ENCODE measurements around the gene TLE3. TPM values are rescaled to one million over a fixed set of nuclear protein-coding genes. Genes with fewer than 3 reads are reported as not detected.

TLE3 gene
- total and polyA plus RNA-seq, 2 donors (not counting 1 experiment from before 2014, with no cell fraction given) = 14.6 to 16.5 TPM

- H3K27me3 ChIP-seq (ENCODE audit: control insufficient read depth, insufficient read depth, low read length) = no peaks in the 10 kb centered on the region
- no peak overlapping the region for H3K27ac ChIP-seq (ENCODE audit: insufficient read depth, low read length)
- H3K4me1 ChIP-seq (ENCODE audit: control insufficient read depth, extremely low read depth, insufficient read depth, low read length) = no peaks in the 10 kb centered on the region
- H3K4me3 ChIP-seq (replicated peaks in 1 of 4; ENCODE audit: control extremely low read depth in 1 of 4, insufficient read depth in 1 of 4, low read depth in 3 of 4, low read length in 4 of 4) = no peak overlapping the region
- H3K9ac ChIP-seq (ENCODE audit: insufficient read depth, low read length) = no peak overlapping the region
- TF ChIP-seq CTCF (conservative IDR thresholded peaks at IDR 0.05 in 1 of 2, IDR thresholded peaks at IDR 0.05 in 1 of 2; ENCODE audit: low read depth in 1 of 2, low read length in 2 of 2) (no peak), EZH2 (IDR thresholded peaks at IDR 0.05; ENCODE audit: low read length, missing control alignments) (no peak)
- no peaks in the 10 kb centered on the region for H3K79me2 ChIP-seq (ENCODE audit: control insufficient read depth, insufficient read depth, low read length)
- H3K9me3 ChIP-seq (ENCODE audit: control insufficient read depth, insufficient read depth, low read depth, low read length) = no peaks in the 10 kb centered on the region
- H3K4me2 ChIP-seq (ENCODE audit: extremely low read depth, insufficient read depth, low read length) = no peak overlapping the region
- no peak for DNase-seq (ENCODE audit: low read depth in 2 of 2)
- H2AFZ ChIP-seq (ENCODE audit: low read length) = no peak overlapping the region
- peaks cover 49% of the 10 kb centered on the region for H3K36me3 ChIP-seq (ENCODE audit: control insufficient read depth, insufficient read depth, low read length)
- H4K20me1 ChIP-seq (ENCODE audit: control insufficient read depth, extremely low read depth, insufficient read depth, low read length) = no peaks in the 10 kb centered on the region
These were observed 43.9 kb downstream of the TLE3 start for GRCh38 chr15:70053716-70054229.

- DNase-seq (ENCODE audit: low read depth in 2 of 2) = no peak
- H3K4me3 ChIP-seq (replicated peaks in 1 of 4; ENCODE audit: control extremely low read depth in 1 of 4, insufficient read depth in 1 of 4, low read depth in 3 of 4, low read length in 4 of 4) = no peak overlapping the region
- no peak overlapping the region for H3K27ac ChIP-seq (ENCODE audit: insufficient read depth, low read length)
- H4K20me1 ChIP-seq (ENCODE audit: control insufficient read depth, extremely low read depth, insufficient read depth, low read length) = no peaks in the 10 kb centered on the region
- H3K4me2 ChIP-seq (ENCODE audit: extremely low read depth, insufficient read depth, low read length) = no peak overlapping the region
- no peaks in the 10 kb centered on the region for H3K27me3 ChIP-seq (ENCODE audit: control insufficient read depth, insufficient read depth, low read length)
- H3K4me1 ChIP-seq (ENCODE audit: control insufficient read depth, extremely low read depth, insufficient read depth, low read length) = no peaks in the 10 kb centered on the region
- no peaks in the 10 kb centered on the region for H3K79me2 ChIP-seq (ENCODE audit: control insufficient read depth, insufficient read depth, low read length)
- H3K36me3 ChIP-seq (ENCODE audit: control insufficient read depth, insufficient read depth, low read length) = peaks cover 45% of the 10 kb centered on the region
- H2AFZ ChIP-seq (ENCODE audit: low read length) = no peak overlapping the region
- TF ChIP-seq CTCF (conservative IDR thresholded peaks at IDR 0.05 in 1 of 2, IDR thresholded peaks at IDR 0.05 in 1 of 2; ENCODE audit: low read depth in 1 of 2, low read length in 2 of 2) (no peak), EZH2 (IDR thresholded peaks at IDR 0.05; ENCODE audit: low read length, missing control alignments) (no peak)
- H3K9ac ChIP-seq (ENCODE audit: insufficient read depth, low read length) = no peak overlapping the region
- no peaks in the 10 kb centered on the region for H3K9me3 ChIP-seq (ENCODE audit: control insufficient read depth, insufficient read depth, low read depth, low read length)
These were observed 44.6 kb downstream of the TLE3 start for GRCh38 chr15:70053001-70053715.

GRCh38 chr15:70051948-70052633 is 45.6 kb downstream of the TLE3 start:
- Histone ChIP-seq H4K20me1 (ENCODE audit: control insufficient read depth, extremely low read depth, insufficient read depth, low read length) (no peaks in the 10 kb centered on the region), H3K36me3 (ENCODE audit: control insufficient read depth, insufficient read depth, low read length) (peaks cover 39% of the 10 kb centered on the region)
- TF ChIP-seq CTCF (conservative IDR thresholded peaks at IDR 0.05 in 1 of 2, IDR thresholded peaks at IDR 0.05 in 1 of 2; ENCODE audit: low read depth in 1 of 2, low read length in 2 of 2) (no peak), EZH2 (IDR thresholded peaks at IDR 0.05; ENCODE audit: low read length, missing control alignments) (no peak)

More at GRCh38 chr15:70051948-70052633, 45.6 kb downstream of the TLE3 start:
- Histone ChIP-seq H3K4me1 (ENCODE audit: control insufficient read depth, extremely low read depth, insufficient read depth, low read length) (no peaks in the 10 kb centered on the region), H3K27me3 (ENCODE audit: control insufficient read depth, insufficient read depth, low read length) (no peaks in the 10 kb centered on the region), H3K27ac (ENCODE audit: insufficient read depth, low read length) (no peak overlapping the region), H3K4me2 (ENCODE audit: extremely low read depth, insufficient read depth, low read length) (no peak overlapping the region), H3K9me3 (ENCODE audit: control insufficient read depth, insufficient read depth, low read depth, low read length) (no peaks in the 10 kb centered on the region), H3K9ac (ENCODE audit: insufficient read depth, low read length) (no peak overlapping the region), H3K79me2 (ENCODE audit: control insufficient read depth, insufficient read depth, low read length) (no peaks in the 10 kb centered on the region), H3K4me3 (replicated peaks in 1 of 4; ENCODE audit: control extremely low read depth in 1 of 4, insufficient read depth in 1 of 4, low read depth in 3 of 4, low read length in 4 of 4) (no peak overlapping the region), H2AFZ (ENCODE audit: low read length) (no peak overlapping the region)
- no peak for DNase-seq (ENCODE audit: low read depth in 2 of 2)

All from fibroblast of lung (primary cell).